GM13976 (cell line): ENCODE measurements around the gene CFAP54.

Source experiments
- DNase-seq: peaks from one replicate; pipeline ENCODE4 v3.0.0; 2012; ENCODE audit warnings: low spot score
- in situ Hi-C: fragments of 300-500 bp; cut with MboI; formaldehyde crosslinking; loops from one replicate; pipeline ENCODE4 v1.12.0; 2022; ENCODE audit warnings: low sequenced_read_pairs, mixed read lengths, inconsistent platforms; ENCODE audit not compliant: unreplicated experiment
- TF ChIP-seq, protein P1 (sequence below): IDR thresholded peaks from 2 replicates; pipeline ENCODE4 v1.5.1; 2012; ENCODE audit warnings: borderline replicate concordance, mild to moderate bottlenecking; ENCODE audit not compliant: insufficient read depth; ENCODE audit errors: extremely low read depth, missing control alignments, control extremely low read depth

Gene CFAP54

GRCh38 chr12:96501133-96501761, 11.9 kb downstream of the CFAP54 start:
- no peak for DNase-seq
- in situ Hi-C loops = loop anchor here (25.0 kb wide), 1 partner anchor 289 kb away; no protein-coding TSS in a partner anchor

DNA sequence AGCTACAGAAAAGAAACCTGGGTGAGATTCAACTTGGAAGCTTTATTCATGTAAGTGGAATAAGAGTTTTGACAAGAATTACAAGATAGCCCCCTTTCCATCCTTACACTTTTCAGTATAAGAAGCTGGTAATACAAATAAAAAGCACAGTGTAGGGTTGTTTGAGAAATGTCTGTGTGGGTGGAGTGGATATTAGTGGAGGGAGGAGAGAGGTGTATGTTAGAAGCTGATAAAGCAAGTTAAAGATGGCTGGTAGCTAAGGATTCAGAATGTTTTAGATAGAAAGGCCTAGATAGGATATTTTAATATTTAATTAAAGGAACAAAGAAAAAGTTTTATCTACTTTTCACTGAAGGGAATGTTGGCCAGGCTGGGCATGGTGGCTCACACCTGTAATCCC, 12.5 kb downstream of the CFAP54 start:
- in situ Hi-C loops = loop anchor here (25.0 kb wide), 1 partner anchor 290 kb away; no protein-coding TSS in a partner anchor
- TF ChIP-seq, protein P1, sequence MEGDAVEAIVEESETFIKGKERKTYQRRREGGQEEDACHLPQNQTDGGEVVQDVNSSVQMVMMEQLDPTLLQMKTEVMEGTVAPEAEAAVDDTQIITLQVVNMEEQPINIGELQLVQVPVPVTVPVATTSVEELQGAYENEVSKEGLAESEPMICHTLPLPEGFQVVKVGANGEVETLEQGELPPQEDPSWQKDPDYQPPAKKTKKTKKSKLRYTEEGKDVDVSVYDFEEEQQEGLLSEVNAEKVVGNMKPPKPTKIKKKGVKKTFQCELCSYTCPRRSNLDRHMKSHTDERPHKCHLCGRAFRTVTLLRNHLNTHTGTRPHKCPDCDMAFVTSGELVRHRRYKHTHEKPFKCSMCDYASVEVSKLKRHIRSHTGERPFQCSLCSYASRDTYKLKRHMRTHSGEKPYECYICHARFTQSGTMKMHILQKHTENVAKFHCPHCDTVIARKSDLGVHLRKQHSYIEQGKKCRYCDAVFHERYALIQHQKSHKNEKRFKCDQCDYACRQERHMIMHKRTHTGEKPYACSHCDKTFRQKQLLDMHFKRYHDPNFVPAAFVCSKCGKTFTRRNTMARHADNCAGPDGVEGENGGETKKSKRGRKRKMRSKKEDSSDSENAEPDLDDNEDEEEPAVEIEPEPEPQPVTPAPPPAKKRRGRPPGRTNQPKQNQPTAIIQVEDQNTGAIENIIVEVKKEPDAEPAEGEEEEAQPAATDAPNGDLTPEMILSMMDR = no peak
- no peak for DNase-seq

More at GRCh38 chr12:96501133-96501761, 11.9 kb downstream of the CFAP54 start:
- TF ChIP-seq, protein P1 = no peak

DNA sequence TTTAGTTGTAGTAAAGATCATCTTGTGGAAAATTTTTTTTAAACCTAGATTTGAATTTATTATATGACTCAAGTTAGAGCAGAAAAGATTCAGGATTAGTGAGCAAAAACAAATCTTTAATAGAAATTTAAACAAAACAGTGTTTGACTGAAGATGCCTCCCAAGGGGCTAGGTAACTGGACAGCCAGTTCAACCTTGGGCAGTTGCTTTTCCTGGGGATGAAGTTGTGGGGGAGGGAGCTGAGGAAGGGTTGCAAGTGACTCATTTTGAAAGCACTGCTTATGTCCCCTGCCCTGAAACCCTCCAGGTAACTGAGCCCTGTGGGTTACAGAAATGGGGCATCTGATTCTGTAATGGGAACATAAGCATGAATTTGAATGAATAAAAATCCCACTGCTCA, 13.1 kb downstream of the CFAP54 start:
- DNase-seq = no peak
- TF ChIP-seq, protein P1 = no peak
- in situ Hi-C loops = loop anchor here (25.0 kb wide), 1 partner anchor 290 kb away; no protein-coding TSS in a partner anchor

DNA sequence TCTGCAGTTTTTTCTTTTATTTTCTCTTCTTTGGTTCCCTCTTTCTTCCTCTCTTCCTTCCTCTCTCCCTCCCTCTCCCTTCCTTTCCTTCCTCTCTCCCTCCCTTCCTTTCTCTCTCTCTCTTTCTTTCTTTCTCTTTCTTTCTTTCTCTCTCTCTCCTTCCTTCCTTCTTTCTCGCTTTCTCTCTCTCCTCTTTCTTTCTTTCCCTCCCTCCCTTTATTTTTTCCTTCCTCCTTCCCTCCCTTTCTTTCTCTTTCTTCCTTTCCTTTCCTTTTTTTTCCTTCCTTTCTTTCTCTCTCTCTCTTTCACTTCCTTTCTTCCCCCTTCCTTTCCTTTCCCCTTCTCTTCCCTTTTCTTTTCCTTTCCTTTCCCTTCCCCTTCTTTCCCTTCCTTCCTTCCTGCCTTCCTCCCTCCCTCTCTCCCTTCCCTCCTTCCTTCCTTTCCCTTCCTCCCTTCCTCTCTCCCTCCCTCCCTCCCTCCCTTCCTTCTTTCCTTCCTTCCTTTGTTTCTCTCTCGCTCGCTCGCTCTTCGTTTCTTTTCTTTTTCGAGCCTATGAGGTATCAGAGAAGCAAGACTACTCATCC, 13.7 kb downstream of the CFAP54 start:
- DNase-seq = no peak
- in situ Hi-C loops = loop anchor here (25.0 kb wide), 1 partner anchor 291 kb away; no protein-coding TSS in a partner anchor
- TF ChIP-seq, protein P1 = no peak

- in situ Hi-C loops = loop anchor here (25.0 kb wide), 1 partner anchor 292 kb away; no protein-coding TSS in a partner anchor
- DNase-seq = no peak
- TF ChIP-seq, protein P1 = no peak
Observed at GRCh38 chr12:96503976-96504375, 14.6 kb downstream of the CFAP54 start.

GRCh38 chr12:96506776-96507175, 17.4 kb downstream of the CFAP54 start:
- in situ Hi-C loops = loop anchor here (25.0 kb wide), 1 partner anchor 294 kb away; no protein-coding TSS in a partner anchor
- DNase-seq = no peak

More at GRCh38 chr12:96506776-96507175, 17.4 kb downstream of the CFAP54 start:
- TF ChIP-seq, protein P1 = no peak
